ENCODE results near the gene EARS2.
A peak's percentile ranks its signal among the peaks of the same experiment; 100 is the strongest.

Gene EARS2

DNA sequence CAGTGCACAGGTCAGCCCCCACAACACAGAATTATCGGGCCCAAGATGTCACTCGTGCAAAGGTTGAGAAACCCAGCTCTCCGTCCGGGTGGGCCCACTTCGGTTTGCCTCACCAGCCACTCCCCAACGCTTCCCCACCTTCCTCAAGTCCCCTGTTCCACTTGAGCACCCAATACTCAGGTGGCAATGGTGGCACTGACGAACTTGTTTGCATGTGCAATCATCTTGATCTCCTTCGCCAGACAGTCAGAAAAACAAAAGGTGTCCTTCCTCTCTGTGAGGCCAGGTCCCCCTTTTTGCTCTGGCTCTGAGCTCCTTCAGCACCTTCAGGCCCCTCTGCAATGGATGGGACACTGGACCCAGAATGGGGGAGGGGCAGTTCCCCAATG lies 50.5 kb downstream of the EARS2 start:
- no peak for DNase-seq (ENCODE audit: low read depth)
- no peak overlapping the region for H3K4me3 ChIP-seq (ENCODE audit: low read length)
- TF ChIP-seq, protein P1, sequence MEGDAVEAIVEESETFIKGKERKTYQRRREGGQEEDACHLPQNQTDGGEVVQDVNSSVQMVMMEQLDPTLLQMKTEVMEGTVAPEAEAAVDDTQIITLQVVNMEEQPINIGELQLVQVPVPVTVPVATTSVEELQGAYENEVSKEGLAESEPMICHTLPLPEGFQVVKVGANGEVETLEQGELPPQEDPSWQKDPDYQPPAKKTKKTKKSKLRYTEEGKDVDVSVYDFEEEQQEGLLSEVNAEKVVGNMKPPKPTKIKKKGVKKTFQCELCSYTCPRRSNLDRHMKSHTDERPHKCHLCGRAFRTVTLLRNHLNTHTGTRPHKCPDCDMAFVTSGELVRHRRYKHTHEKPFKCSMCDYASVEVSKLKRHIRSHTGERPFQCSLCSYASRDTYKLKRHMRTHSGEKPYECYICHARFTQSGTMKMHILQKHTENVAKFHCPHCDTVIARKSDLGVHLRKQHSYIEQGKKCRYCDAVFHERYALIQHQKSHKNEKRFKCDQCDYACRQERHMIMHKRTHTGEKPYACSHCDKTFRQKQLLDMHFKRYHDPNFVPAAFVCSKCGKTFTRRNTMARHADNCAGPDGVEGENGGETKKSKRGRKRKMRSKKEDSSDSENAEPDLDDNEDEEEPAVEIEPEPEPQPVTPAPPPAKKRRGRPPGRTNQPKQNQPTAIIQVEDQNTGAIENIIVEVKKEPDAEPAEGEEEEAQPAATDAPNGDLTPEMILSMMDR (IDR thresholded peaks at IDR 0.05; ENCODE audit: insufficient read depth, low read depth, low read length, missing control alignments), result no peak

GRCh38 chr16:23505671-23506605 lies 51.2 kb downstream of the EARS2 start:
- TF ChIP-seq, protein P1 (IDR thresholded peaks at IDR 0.05; ENCODE audit: insufficient read depth, low read depth, low read length, missing control alignments), result no peak
- no peak for DNase-seq (ENCODE audit: low read depth)
- H3K4me3 ChIP-seq (ENCODE audit: low read length), result no peak overlapping the region

DNA sequence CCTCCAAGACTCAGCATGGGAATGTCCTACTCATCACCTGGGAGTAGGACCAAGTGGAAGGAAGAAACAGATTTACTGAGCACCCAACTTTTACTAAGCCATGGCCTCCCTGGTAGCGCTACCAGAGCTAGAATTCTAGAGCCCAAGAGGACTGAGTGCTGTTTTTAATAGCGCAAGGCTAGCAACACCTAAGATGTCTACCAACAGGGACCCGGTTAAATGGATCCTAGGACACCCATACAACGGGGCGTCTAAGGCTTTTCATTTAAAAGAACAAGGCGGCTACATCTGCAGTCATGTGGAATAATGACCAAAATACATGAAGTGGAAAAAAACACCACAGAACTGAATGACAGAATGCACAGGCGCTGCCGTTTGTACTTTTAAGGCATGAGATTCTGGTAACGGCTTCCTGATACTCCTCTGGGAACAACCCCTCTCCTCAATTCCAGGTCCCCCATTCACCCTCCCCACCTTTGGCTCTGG lies 51.9 kb downstream of the EARS2 start:
- TF ChIP-seq, protein P1 (IDR thresholded peaks at IDR 0.05; ENCODE audit: insufficient read depth, low read depth, low read length, missing control alignments), result no peak
- no peak overlapping the region for H3K4me3 ChIP-seq (ENCODE audit: low read length)
- DNase-seq (ENCODE audit: low read depth), result no peak

- TF ChIP-seq, protein P1 (IDR thresholded peaks at IDR 0.05; ENCODE audit: insufficient read depth, low read depth, low read length, missing control alignments), result no peak
- no peak overlapping the region for H3K4me3 ChIP-seq (ENCODE audit: low read length)
- peak; percentile 96 for DNase-seq (ENCODE audit: low read depth)
These were observed 52.5 kb downstream of the EARS2 start for GRCh38 chr16:23504453-23505179.

- DNase-seq (ENCODE audit: low read depth), result peak; percentile 85
- no peak overlapping the region for H3K4me3 ChIP-seq (ENCODE audit: low read length)
These were observed 53.1 kb downstream of the EARS2 start for GRCh38 chr16:23504076-23504452.

DNA sequence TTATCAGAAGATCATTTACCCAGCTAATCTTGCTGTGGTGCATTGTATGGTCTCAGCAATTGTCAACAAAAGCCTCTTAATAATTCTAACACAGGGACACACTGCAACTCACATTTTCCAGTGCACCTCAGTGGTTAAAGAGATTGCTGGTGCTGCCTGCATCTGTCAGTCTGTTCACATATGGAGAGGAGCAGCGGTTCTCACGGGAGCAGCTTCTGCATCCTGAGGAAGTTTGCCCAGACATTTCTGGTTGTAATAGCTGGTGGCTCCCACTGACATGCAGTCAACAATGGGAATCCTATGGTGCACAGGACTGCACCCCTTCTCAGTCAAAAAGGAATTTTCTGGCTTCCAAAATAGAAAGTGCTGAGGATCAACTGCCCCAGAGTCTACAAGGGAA lies 54.7 kb downstream of the EARS2 start:
- no peak for DNase-seq (ENCODE audit: low read depth)
- TF ChIP-seq, protein P1 (IDR thresholded peaks at IDR 0.05; ENCODE audit: insufficient read depth, low read depth, low read length, missing control alignments), result no peak
- no peak overlapping the region for H3K4me3 ChIP-seq (ENCODE audit: low read length)

More at GRCh38 chr16:23504076-23504452, 53.1 kb downstream of the EARS2 start:
- TF ChIP-seq, protein P1 (IDR thresholded peaks at IDR 0.05; ENCODE audit: insufficient read depth, low read depth, low read length, missing control alignments), result no peak
